B cell (primary cell): ENCODE results near the gene LHX1. TPM values are rescaled to one million over a fixed set of nuclear protein-coding genes. Genes with fewer than 3 reads are reported as not detected.

Experiments used
- ATAC-seq: fragments of 200-7000 bp; cut with Tn5 transposase; one replicate; pipeline ENCODE4 v1.10.0; 2021; ENCODE audit warnings: low read depth, mild to moderate bottlenecking, moderate number of reproducible peaks, moderate library complexity
- CTCF ChIA-PET: fragments of 350-600 bp; sonication (Branson Sonifier 250); formaldehyde crosslinking; loops from one replicate; lab custom pipeline; 2021; ENCODE audit warnings: antibody characterized with exemption, inconsistent platforms; lab: Charles Lee
- POLR2A ChIA-PET: fragments of 350-600 bp; sonication (Branson Sonifier 250); formaldehyde crosslinking; loops from one replicate; lab custom pipeline; 2021; ENCODE audit warnings: antibody characterized with exemption; lab: Charles Lee
- DNase-seq: peaks from one replicate; pipeline ENCODE4 v3.0.0; 2013
- H2AFZ ChIP-seq: 2 replicates; pipeline ENCODE4 v1.6.1; 2012; ENCODE audit warnings: mild to moderate bottlenecking, low read depth, low read length; ENCODE audit not compliant: insufficient read depth, poor library complexity, severe bottlenecking
- H3K27ac ChIP-seq, 2 donors: 1 replicate in 1 of 2; 2 replicates in 1 of 2; pipeline ENCODE4 v1.5.1; 2012 to 2013; ENCODE audit warnings: low read length in 2 of 2, mild to moderate bottlenecking in 2 of 2, moderate library complexity in 1 of 2
- H3K27me3 ChIP-seq, 4 experiments: fragments of 200-600 bp in 1 of 4; sonication (generic) in 1 of 4; replicated peaks in 1 of 4; 1 replicate in 2 of 4; 2 replicates in 2 of 4; pipeline versions ENCODE4 v1.6.1 to v1.7.0; 2013 to 2016; ENCODE audit warnings: low read length in 3 of 4, mild to moderate bottlenecking in 2 of 4, mixed read lengths in 1 of 4, moderate library complexity in 1 of 4; ENCODE audit not compliant: insufficient read depth in 4 of 4, control insufficient read depth in 3 of 4; ENCODE audit errors: control extremely low read depth in 1 of 4
- H3K36me3 ChIP-seq, 2 experiments: replicated peaks in 1 of 2; 1 replicate in 1 of 2; 2 replicates in 1 of 2; pipeline versions ENCODE4 v1.6.1 to v1.7.1; 2013; ENCODE audit warnings: low read length in 1 of 2; ENCODE audit not compliant: insufficient read depth in 2 of 2, control insufficient read depth in 1 of 2; ENCODE audit errors: control extremely low read depth in 1 of 2, extremely low read depth in 1 of 2
- H3K4me1 ChIP-seq, 2 donors: fragments of 200-600 bp in 1 of 2; sonication (generic) in 1 of 2; 1 replicate in 1 of 2; 2 replicates in 1 of 2; pipeline versions ENCODE4 v1.5.1 to v1.6.1; 2013 to 2017; ENCODE audit warnings: low read length in 2 of 2; ENCODE audit not compliant: control insufficient read depth in 2 of 2, insufficient read depth in 2 of 2
- H3K4me2 ChIP-seq: replicated peaks from 2 replicates; pipeline ENCODE3; 2012; ENCODE audit warnings: mild to moderate bottlenecking, low read depth, low read length; ENCODE audit not compliant: poor library complexity, severe bottlenecking
- H3K4me3 ChIP-seq, 5 experiments: fragments of 200-600 bp in 1 of 5; sonication (generic) in 1 of 5; 1 replicate in 3 of 5; 2 replicates in 2 of 5; pipeline versions ENCODE4 v1.5.1 to v1.7.0; 2011 to 2016; ENCODE audit warnings: low read length in 4 of 5, mild to moderate bottlenecking in 4 of 5, low read depth in 2 of 5, control low read depth in 1 of 5, moderate library complexity in 1 of 5; ENCODE audit not compliant: insufficient read depth in 1 of 5; ENCODE audit errors: control extremely low read depth in 1 of 5, extremely low read depth in 1 of 5
- H3K79me2 ChIP-seq: fragments of 200-600 bp; sonication (generic); one replicate; pipeline ENCODE4 v1.6.0; 2016; ENCODE audit warnings: low read length; ENCODE audit not compliant: control insufficient read depth, insufficient read depth
- H3K9ac ChIP-seq: fragments of 200-600 bp; sonication (generic); 2 replicates; pipeline ENCODE4 v1.6.1; 2017; ENCODE audit warnings: mild to moderate bottlenecking, low read length, moderate library complexity
- H3K9me3 ChIP-seq, 3 donors: one replicate each; pipeline versions ENCODE4 v1.6.1 to v1.7.1; 2013; ENCODE audit warnings: low read length in 2 of 3; ENCODE audit not compliant: control insufficient read depth in 2 of 3, insufficient read depth in 1 of 3; ENCODE audit errors: control extremely low read depth in 1 of 3
- H4K20me1 ChIP-seq: 2 replicates; pipeline ENCODE4 v1.6.0; 2012; ENCODE audit warnings: mild to moderate bottlenecking, low read length; ENCODE audit not compliant: insufficient read depth, control insufficient read depth, poor library complexity, severe bottlenecking
- H3K27ac Mint-ChIP-seq: one replicate; pipeline ENCODE4 v1.8.0; 2021; ENCODE audit warnings: mixed read lengths
- H3K27me3 Mint-ChIP-seq: one replicate; pipeline ENCODE4 v1.8.0; 2021; ENCODE audit warnings: mixed read lengths
- H3K4me1 Mint-ChIP-seq: one replicate; pipeline ENCODE4 v1.8.0; 2021; ENCODE audit warnings: mixed read lengths
- H3K4me3 Mint-ChIP-seq: one replicate; pipeline ENCODE4 v1.8.0; 2021; ENCODE audit warnings: mixed read lengths
- H3K9me3 Mint-ChIP-seq: one replicate; pipeline ENCODE4 v1.8.0; 2022; ENCODE audit warnings: mixed read lengths; ENCODE audit not compliant: insufficient read depth
- EZH2 ChIP-seq: IDR thresholded peaks from 2 replicates; pipeline ENCODE4 v1.6.1; 2012; ENCODE audit warnings: borderline replicate concordance, low read depth, mild to moderate bottlenecking, moderate library complexity, low read length; ENCODE audit not compliant: insufficient read depth, poor library complexity, severe bottlenecking
- WGBS: methylation state at CpG from one replicate; pipeline ENCODE4 v1.1.5; 2013; ENCODE audit warnings: missing lambda C conversion rate; ENCODE audit not compliant: insufficient coverage; 5-methylcytosine and 5-hydroxymethylcytosine counted together
- intact Hi-C: fragments of 100-400 bp; cut with micrococcal nuclease; formaldehyde crosslinking; loops from one replicate; pipeline ENCODE4 v1.10.0; 2022
- polyA plus RNA-seq: library from polyadenylated mRNA; depleted of rRNA; stranded (reverse); fragments of >200 nt; gene quantifications from 2 replicates; pipeline ENCODE4 v1.2.3, GENCODE V29; 2012
- total RNA-seq, 2 donors: library from RNA; stranded (reverse); fragments of 120-200 nt in 1 of 2; gene quantifications; 1 replicate in 1 of 2; 2 replicates in 1 of 2; pipeline versions ENCODE4 v1.2.3 to v1.2.4, GENCODE V29; 2013 to 2022
- TF ChIP-seq, protein P1 (sequence below): fragments of 200-600 bp; IDR thresholded peaks from one replicate; pipeline ENCODE4 v1.8.0; 2022; ENCODE audit warnings: antibody characterized with exemption, mild to moderate bottlenecking

Gene LHX1
- total and polyA plus RNA-seq, 2 donors (not counting 1 experiment from before 2014, with no cell fraction given), result not detected

DNA sequence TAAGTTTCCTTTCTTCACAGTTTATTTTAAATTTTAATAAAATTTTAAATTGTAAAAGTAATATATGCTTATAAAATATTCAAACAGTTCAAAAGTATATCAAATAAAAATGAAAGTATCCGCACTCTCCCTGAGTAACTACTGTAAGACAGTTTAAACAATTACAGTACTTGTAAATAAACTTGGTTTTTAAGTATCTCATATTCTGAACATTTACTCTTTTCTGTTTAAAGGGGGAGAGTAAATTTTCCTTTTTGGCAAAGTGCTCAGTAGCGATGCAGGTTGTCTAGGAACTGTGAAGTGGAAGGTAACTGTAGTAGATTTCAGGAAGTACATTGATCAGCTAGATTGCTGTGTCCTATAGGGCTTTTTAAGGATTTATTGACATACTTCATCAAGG, 40.3 kb downstream of the LHX1 start:
- no peaks in the 10 kb centered on the region for H3K36me3 ChIP-seq
- peaks cover 47% of the 10 kb centered on the region for H3K79me2 ChIP-seq
- no peaks in the 10 kb centered on the region for H3K9me3 Mint-ChIP-seq
- peaks cover 28% of the 10 kb centered on the region for H4K20me1 ChIP-seq
- DNase-seq (no peak), ATAC-seq (no peak)
- no peaks in the 10 kb centered on the region for H3K9me3 ChIP-seq
- H3K27me3 Mint-ChIP-seq, result no peaks in the 10 kb centered on the region
- H2AFZ ChIP-seq, result no peak overlapping the region
- H3K4me3 Mint-ChIP-seq, result no peak overlapping the region
- no peak overlapping the region for H3K27ac Mint-ChIP-seq
- no peaks in the 10 kb centered on the region for H3K27me3 ChIP-seq
- WGBS, result no CpG with 5 or more reads among the region's 2 CpGs
- H3K4me1 ChIP-seq, result peaks cover 6% of the 10 kb centered on the region in 2 donors
- no peak overlapping the region for H3K9ac ChIP-seq
- ChIA-PET POLR2A (no interaction called here), CTCF (no interaction called here)
- H3K4me2 ChIP-seq, result no peak overlapping the region
- no peak overlapping the region for H3K4me3 ChIP-seq
- peaks cover 54% of the 10 kb centered on the region for H3K4me1 Mint-ChIP-seq
- TF ChIP-seq EZH2, result no peak
- TF ChIP-seq, protein P1, sequence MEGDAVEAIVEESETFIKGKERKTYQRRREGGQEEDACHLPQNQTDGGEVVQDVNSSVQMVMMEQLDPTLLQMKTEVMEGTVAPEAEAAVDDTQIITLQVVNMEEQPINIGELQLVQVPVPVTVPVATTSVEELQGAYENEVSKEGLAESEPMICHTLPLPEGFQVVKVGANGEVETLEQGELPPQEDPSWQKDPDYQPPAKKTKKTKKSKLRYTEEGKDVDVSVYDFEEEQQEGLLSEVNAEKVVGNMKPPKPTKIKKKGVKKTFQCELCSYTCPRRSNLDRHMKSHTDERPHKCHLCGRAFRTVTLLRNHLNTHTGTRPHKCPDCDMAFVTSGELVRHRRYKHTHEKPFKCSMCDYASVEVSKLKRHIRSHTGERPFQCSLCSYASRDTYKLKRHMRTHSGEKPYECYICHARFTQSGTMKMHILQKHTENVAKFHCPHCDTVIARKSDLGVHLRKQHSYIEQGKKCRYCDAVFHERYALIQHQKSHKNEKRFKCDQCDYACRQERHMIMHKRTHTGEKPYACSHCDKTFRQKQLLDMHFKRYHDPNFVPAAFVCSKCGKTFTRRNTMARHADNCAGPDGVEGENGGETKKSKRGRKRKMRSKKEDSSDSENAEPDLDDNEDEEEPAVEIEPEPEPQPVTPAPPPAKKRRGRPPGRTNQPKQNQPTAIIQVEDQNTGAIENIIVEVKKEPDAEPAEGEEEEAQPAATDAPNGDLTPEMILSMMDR, result no peak
- intact Hi-C loops, result no loop called here
- H3K27ac ChIP-seq, result no peak overlapping the region

DNA sequence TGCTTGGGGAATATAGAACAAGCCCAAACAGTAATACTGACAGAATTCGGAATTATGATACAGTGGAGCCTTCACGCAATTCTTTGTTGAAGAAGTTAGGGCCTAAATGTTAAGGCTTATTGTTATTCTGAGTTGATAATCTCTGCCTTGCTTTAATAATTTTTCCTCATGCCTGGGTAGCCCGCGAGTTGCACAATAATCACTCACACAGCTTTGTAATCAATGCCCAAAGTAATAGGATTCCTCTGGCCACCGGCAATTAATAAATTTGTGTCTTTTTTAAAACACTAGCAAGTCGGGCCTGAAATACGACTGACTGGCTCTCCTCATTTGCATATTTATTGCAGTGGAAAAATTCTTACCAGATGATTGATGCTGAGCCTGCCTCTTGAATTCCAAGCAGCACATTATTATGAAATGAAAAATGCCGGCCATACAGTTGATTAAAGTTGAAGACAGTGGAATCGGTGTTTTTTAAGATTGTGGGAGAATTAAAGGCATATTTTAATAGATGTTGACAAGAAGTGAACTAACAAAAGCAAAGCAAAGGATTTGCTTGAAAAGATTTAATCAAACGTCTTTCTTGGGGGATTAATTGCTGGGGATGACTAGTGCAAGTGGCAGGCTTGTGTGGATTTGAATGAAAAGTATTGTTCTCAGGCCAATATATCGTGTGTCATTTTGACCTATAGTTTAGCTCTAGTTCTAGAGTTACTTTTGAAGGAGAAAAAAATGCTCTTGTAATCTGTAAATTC, 41.7 kb downstream of the LHX1 start:
- no peak for ATAC-seq
- H3K4me1 Mint-ChIP-seq, result peaks cover 48% of the 10 kb centered on the region

More for the DNA sequence above, 41.7 kb downstream of the LHX1 start:
- 80% methylated on average over 7 of the region's 11 CpGs for WGBS
- ChIA-PET POLR2A (no interaction called here), CTCF (interaction anchor here (0.5 kb wide), 1 partner anchor 371 kb away, joined by 3 read pairs; no protein-coding TSS in a partner anchor)
- Histone ChIP-seq H3K9ac (no peak overlapping the region), H4K20me1 (peaks cover 26% of the 10 kb centered on the region), H3K79me2 (peaks cover 48% of the 10 kb centered on the region), H3K4me2 (peak overlapping the region; percentile 10), H3K4me3 (no peak overlapping the region), H2AFZ (no peak overlapping the region), H3K27ac (no peak overlapping the region), H3K4me1 (peaks cover 6% of the 10 kb centered on the region in 2 donors), H3K27me3 (no peaks in the 10 kb centered on the region), H3K36me3 (no peaks in the 10 kb centered on the region), H3K9me3 (no peaks in the 10 kb centered on the region)
- no peaks in the 10 kb centered on the region for H3K9me3 Mint-ChIP-seq
- no peak overlapping the region for H3K4me3 Mint-ChIP-seq
- TF ChIP-seq, protein P1, result no peak
- no peak for TF ChIP-seq EZH2
- no peaks in the 10 kb centered on the region for H3K27me3 Mint-ChIP-seq
- no peak overlapping the region for H3K27ac Mint-ChIP-seq
- intact Hi-C loops, result no loop called here
- no peak for DNase-seq
